HepG2 (cell line): ENCODE results near the gene KRABD2.
A peak's percentile ranks its signal among the peaks of the same experiment; 100 is the strongest.

Experiments
- ATAD3A ChIP-seq: sonication (generic); formaldehyde crosslinking; IDR thresholded peaks from 2 replicates; pipeline ENCODE4 v1.4.0; 2020; ENCODE audit warnings: missing genetic modification reagents
- HNF1A ChIP-seq, 2 experiments: sonication (generic) in 1 of 2; formaldehyde crosslinking in 1 of 2; IDR thresholded peaks; 2 replicates each; pipeline versions ENCODE4 v1.4.0 to v1.6.1; 2016 to 2020; ENCODE audit warnings: borderline replicate concordance in 1 of 2, low read depth in 1 of 2, mild to moderate bottlenecking in 1 of 2, missing genetic modification reagents in 1 of 2
- KLF12 ChIP-seq: sonication (generic); formaldehyde crosslinking; IDR thresholded peaks from 2 replicates; pipeline ENCODE4 v1.4.0; 2020; ENCODE audit warnings: missing genetic modification reagents, borderline replicate concordance
- NCOR1 ChIP-seq: fragments of 200-600 bp; sonication (generic); IDR thresholded peaks from 2 replicates; pipeline ENCODE4 v1.7.0; 2017; ENCODE audit warnings: antibody characterized with exemption, low read length, borderline replicate concordance
- NR2F1 ChIP-seq, 2 experiments: fragments of 450-650 bp in 1 of 2; formaldehyde crosslinking in 1 of 2; IDR thresholded peaks; 2 replicates each; pipeline versions ENCODE4 v1.5.0 to v1.6.1; 2016 to 2020; ENCODE audit warnings: mild to moderate bottlenecking in 1 of 2, missing compliant biosample characterization in 1 of 2, missing genetic modification reagents in 1 of 2, moderate library complexity in 1 of 2
- POGZ ChIP-seq: sonication (generic); formaldehyde crosslinking; IDR thresholded peaks from 2 replicates; pipeline ENCODE4 v1.4.0; 2020; ENCODE audit warnings: mild to moderate bottlenecking, missing genetic modification reagents
- SP140L ChIP-seq: sonication (generic); formaldehyde crosslinking; IDR thresholded peaks from 2 replicates; pipeline ENCODE4 v1.4.0; 2020; ENCODE audit warnings: missing genetic modification reagents, borderline replicate concordance
- TCF12 ChIP-seq, 2 experiments: fragments of 450-650 bp in 1 of 2; sonication (generic) in 1 of 2; formaldehyde crosslinking in 1 of 2; IDR thresholded peaks; 2 replicates each; pipeline versions ENCODE4 v1.6.1 to v1.8.0; 2017 to 2022; ENCODE audit warnings: antibody characterized with exemption in 1 of 2, mild to moderate bottlenecking in 1 of 2, missing genetic modification reagents in 1 of 2, moderate library complexity in 1 of 2
- TEAD3 ChIP-seq: optimal IDR thresholded peaks from 2 replicates; pipeline ENCODE3; 2016; ENCODE audit warnings: borderline replicate concordance
- THAP7 ChIP-seq: sonication (generic); formaldehyde crosslinking; IDR thresholded peaks from 2 replicates; pipeline ENCODE4 v1.8.1; 2023; ENCODE audit warnings: mild to moderate bottlenecking, missing genetic modification reagents
- TOE1 ChIP-seq: sonication (generic); formaldehyde crosslinking; IDR thresholded peaks from 2 replicates; pipeline ENCODE4 v1.4.0; 2020; ENCODE audit warnings: mild to moderate bottlenecking, missing genetic modification reagents
- TRIM24 ChIP-seq: sonication (generic); formaldehyde crosslinking; IDR thresholded peaks from 2 replicates; pipeline ENCODE4 v1.8.0; 2022; ENCODE audit warnings: mild to moderate bottlenecking, missing genetic modification reagents
- ZBTB33 ChIP-seq: sonication (generic); formaldehyde crosslinking; IDR thresholded peaks from 2 replicates; pipeline ENCODE4 v1.4.0; 2020; ENCODE audit warnings: missing genetic modification reagents
- ZNF512 ChIP-seq: sonication (generic); formaldehyde crosslinking; IDR thresholded peaks from 2 replicates; pipeline ENCODE4 v1.4.0; 2020; ENCODE audit warnings: mild to moderate bottlenecking, missing genetic modification reagents
- ZNF564 ChIP-seq: sonication (generic); formaldehyde crosslinking; IDR thresholded peaks from 2 replicates; pipeline ENCODE4 v1.8.1; 2023; ENCODE audit warnings: mild to moderate bottlenecking, missing genetic modification reagents
- TF ChIP-seq, protein P1 (sequence below): sonication (generic); formaldehyde crosslinking; IDR thresholded peaks from 2 replicates; pipeline ENCODE4 v1.5.0; 2020; ENCODE audit warnings: missing genetic modification reagents

KRABD2 gene

DNA sequence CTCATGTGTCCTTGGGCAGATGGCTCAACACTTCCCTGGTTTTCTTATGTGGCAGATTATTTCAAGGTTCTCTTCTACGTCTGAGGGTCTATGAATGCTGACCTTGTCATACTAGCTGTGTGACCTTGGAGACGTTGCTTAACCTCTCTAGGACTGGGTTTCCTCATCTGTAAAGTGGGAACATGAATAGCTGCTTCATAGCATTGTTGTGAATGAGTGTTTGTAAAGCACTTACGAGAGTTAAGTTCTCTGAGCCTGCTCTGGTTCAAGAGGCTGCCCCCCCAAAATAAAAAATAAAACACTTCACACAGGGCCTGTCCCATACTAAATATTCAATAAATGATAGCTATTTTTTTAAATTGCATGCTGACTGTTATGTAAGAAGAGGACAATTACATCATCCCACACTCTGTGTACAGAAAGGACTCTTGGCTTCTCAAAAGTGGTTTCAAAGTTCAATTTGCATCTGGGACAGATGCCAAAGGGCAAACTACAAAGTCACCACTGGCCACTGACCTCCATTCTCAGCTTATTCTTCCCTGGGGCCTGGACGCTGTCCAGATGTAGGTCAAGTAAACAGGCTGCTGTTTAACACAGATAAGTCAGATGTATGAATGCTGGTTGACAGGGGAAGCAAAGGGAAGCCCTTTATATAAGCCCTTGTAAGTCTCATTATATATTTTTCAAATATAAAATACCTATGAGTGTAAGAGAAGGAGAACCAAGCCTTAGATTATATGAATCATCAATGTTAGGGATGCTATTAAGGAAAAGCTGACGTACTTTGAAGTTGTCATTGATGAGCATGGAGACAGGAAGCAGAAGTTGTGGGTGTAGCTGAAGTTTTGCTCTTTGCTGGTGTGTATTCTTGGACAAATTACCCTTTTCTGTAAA lies 43.8 kb upstream of the KRABD2 start (continued):
- TF ChIP-seq KLF12 (CRISPR knock-in tag) (no peak; the same call in 1 of the 2 replicates), ZBTB33 (CRISPR knock-in tag) (peak; percentile 55; the same call in 1 of the 2 replicates), ZNF564 (CRISPR knock-in tag) (no peak), TOE1 (CRISPR knock-in tag) (peak; percentile 94; the same call in 1 of the 2 replicates), NCOR1 (peak; percentile 99), TEAD3 (CRISPR knock-in tag) (peak; percentile 90), TRIM24 (peak; percentile 83; the same call in 1 of the 2 replicates), NR2F1 (CRISPR knock-in tag; IDR thresholded peaks at IDR 0.05) (peak; percentile 93 to 98), SP140L (peak; percentile 83; the same call in 1 of the 2 replicates), TCF12 (IDR thresholded peaks at IDR 0.05) (no peak), TCF12 (CRISPR knock-in tag; IDR thresholded peaks at IDR 0.05) (no peak), ZNF512 (no peak), THAP7 (CRISPR knock-in tag) (no peak), HNF1A (IDR thresholded peaks at IDR 0.05; ENCODE audit: low read depth) (peak; percentile 56; the same call in 1 of the 2 replicates), HNF1A (CRISPR knock-in tag; IDR thresholded peaks at IDR 0.05; ENCODE audit: borderline replicate concordance) (peak; percentile 87; the same call in 1 of the 2 replicates), ATAD3A (CRISPR knock-in tag) (no peak), POGZ (CRISPR knock-in tag) (peak; percentile 73)
- TF ChIP-seq, protein P1, sequence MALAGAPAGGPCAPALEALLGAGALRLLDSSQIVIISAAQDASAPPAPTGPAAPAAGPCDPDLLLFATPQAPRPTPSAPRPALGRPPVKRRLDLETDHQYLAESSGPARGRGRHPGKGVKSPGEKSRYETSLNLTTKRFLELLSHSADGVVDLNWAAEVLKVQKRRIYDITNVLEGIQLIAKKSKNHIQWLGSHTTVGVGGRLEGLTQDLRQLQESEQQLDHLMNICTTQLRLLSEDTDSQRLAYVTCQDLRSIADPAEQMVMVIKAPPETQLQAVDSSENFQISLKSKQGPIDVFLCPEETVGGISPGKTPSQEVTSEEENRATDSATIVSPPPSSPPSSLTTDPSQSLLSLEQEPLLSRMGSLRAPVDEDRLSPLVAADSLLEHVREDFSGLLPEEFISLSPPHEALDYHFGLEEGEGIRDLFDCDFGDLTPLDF (CRISPR knock-in tag), result no peak
